NCI-H1105 (cell line): Measurements from ENCODE around the gene MIAT.
"Not testable (repeated sequence)": the region's sequence is repeated elsewhere in the genome, so short reads cannot be mapped to it uniquely, and the experiment has no call there.

ENCODE experiments used
- DNase-seq: peaks from one replicate; lab custom pipeline; 2025; lab: John Stamatoyannopoulos, UW

MIAT gene

GRCh38 chr22:26700462-26700861 is 43.1 kb downstream of the MIAT start:
- DNase-seq = no peak

- no peak for DNase-seq
Observed at GRCh38 chr22:26700886-26701285, 43.5 kb downstream of the MIAT start.

- DNase-seq = no peak
Observed at GRCh38 chr22:26701323-26701722, 43.9 kb downstream of the MIAT start.

- DNase-seq = no peak
Observed at GRCh38 chr22:26702906-26703830, 45.8 kb downstream of the MIAT start.

GRCh38 chr22:26705379-26705778 is 48.0 kb downstream of the MIAT start:
- not testable (repeated sequence) for DNase-seq

GRCh38 chr22:26707090-26707489 is 49.7 kb downstream of the MIAT start:
- no peak for DNase-seq

GRCh38 chr22:26707581-26707980 is 50.2 kb downstream of the MIAT start:
- no peak for DNase-seq

- no peak for DNase-seq
Observed at GRCh38 chr22:26708256-26709009, 51.0 kb downstream of the MIAT start.

GRCh38 chr22:26709617-26710390 is 52.4 kb downstream of the MIAT start:
- DNase-seq = no peak

- no peak for DNase-seq
Observed at GRCh38 chr22:26711205-26711963, 54.0 kb downstream of the MIAT start.

- no peak for DNase-seq
Observed at GRCh38 chr22:26712158-26712557, 54.8 kb downstream of the MIAT start.

GRCh38 chr22:26713823-26714449 is 56.5 kb downstream of the MIAT start:
- no peak for DNase-seq

GRCh38 chr22:26714971-26715370 is 57.6 kb downstream of the MIAT start:
- DNase-seq = no peak

GRCh38 chr22:26715392-26715936 is 58.1 kb downstream of the MIAT start:
- no peak for DNase-seq

GRCh38 chr22:26718488-26718887 is 61.1 kb downstream of the MIAT start:
- no peak for DNase-seq

GRCh38 chr22:26718905-26719304 is 61.5 kb downstream of the MIAT start:
- DNase-seq = no peak

- DNase-seq = no peak
Observed at GRCh38 chr22:26722159-26722558, 64.8 kb downstream of the MIAT start.

GRCh38 chr22:26724414-26724813 is 67.0 kb downstream of the MIAT start:
- DNase-seq = no peak

GRCh38 chr22:26725012-26725676 is 67.8 kb downstream of the MIAT start:
- DNase-seq = no peak
